Tibial artery (tissue), 4 donors: ENCODE measurements around the gene CACNA1A.

Experiments used
- DNase-seq, 2 donors: peaks; one replicate each; pipeline ENCODE4 v3.0.0-alpha.2; 2019
- H3K27ac ChIP-seq, 2 donors: fragments of 200-600 bp; sonication (generic) in 1 of 2; 1 replicate in 1 of 2; 2 replicates in 1 of 2; pipeline ENCODE4 v1.5.1; 2018 to 2019; ENCODE audit warnings: mild to moderate bottlenecking in 1 of 2
- H3K27me3 ChIP-seq, 2 donors: fragments of 200-600 bp; sonication (generic) in 1 of 2; one replicate each; pipeline versions ENCODE4 v1.5.1 to v1.6.0; 2016 to 2019
- H3K36me3 ChIP-seq, 3 donors: fragments of 200-600 bp; sonication (generic) in 2 of 3; one replicate each; pipeline ENCODE4 v1.5.1; 2016 to 2019; ENCODE audit warnings: mild to moderate bottlenecking in 2 of 3
- H3K4me1 ChIP-seq, 4 donors: fragments of 200-600 bp; sonication (generic) in 2 of 4; 1 replicate in 3 of 4; 2 replicates in 1 of 4; pipeline ENCODE4 v1.5.1; 2016 to 2019
- H3K4me3 ChIP-seq, 2 donors: fragments of 200-600 bp; sonication (generic) in 1 of 2; 1 replicate in 1 of 2; 2 replicates in 1 of 2; pipeline ENCODE4 v1.5.1; 2018 to 2019; ENCODE audit warnings: mild to moderate bottlenecking in 2 of 2
- H3K9me3 ChIP-seq, 3 donors: fragments of 200-600 bp; sonication (generic) in 1 of 3; one replicate each; pipeline ENCODE4 v1.5.1; 2016 to 2019
- CTCF ChIP-seq, 2 experiments: fragments of 200-600 bp in 1 of 2; fragments of 450-650 bp in 1 of 2; IDR thresholded peaks; one replicate each; pipeline ENCODE4 v1.5.1; 2017 to 2019; ENCODE audit warnings: antibody characterized with exemption in 2 of 2, mild to moderate bottlenecking in 1 of 2, moderate library complexity in 1 of 2
- intact Hi-C: fragments of 100-400 bp; cut with DNase I; formaldehyde crosslinking; loops from one replicate; pipeline ENCODE4 v1.15.0; 2023; ENCODE audit warnings: low total_unique reads

Gene CACNA1A

GRCh38 chr19:13356185-13356584 lies 150.1 kb downstream of the CACNA1A start:
- peaks cover 0 to 15% (median 5%) of the 10 kb centered on the region in 3 donors for H3K9me3 ChIP-seq
- H3K4me3 ChIP-seq: no peak overlapping the region
- H3K27me3 ChIP-seq: peaks cover 0 to 2% of the 10 kb centered on the region in 2 donors
- no peak for DNase-seq
- no peak overlapping the region for H3K27ac ChIP-seq
- no peak for TF ChIP-seq CTCF (IDR thresholded peaks at IDR 0.05)
- intact Hi-C loops: no loop called here
- H3K4me1 ChIP-seq: no peaks in the 10 kb centered on the region
- H3K36me3 ChIP-seq: no peaks in the 10 kb centered on the region

- Histone ChIP-seq H3K36me3 (no peaks in the 10 kb centered on the region), H3K4me3 (no peak overlapping the region), H3K27ac (no peak overlapping the region), H3K27me3 (peaks cover 0 to 2% of the 10 kb centered on the region in 2 donors), H3K4me1 (no peaks in the 10 kb centered on the region), H3K9me3 (peaks cover 0 to 14% (median 11%) of the 10 kb centered on the region in 3 donors)
- DNase-seq: no peak
- no peak for TF ChIP-seq CTCF (IDR thresholded peaks at IDR 0.05)
- intact Hi-C loops: no loop called here
Observed at GRCh38 chr19:13355356-13355755, 150.9 kb downstream of the CACNA1A start.

- intact Hi-C loops: no loop called here
- TF ChIP-seq CTCF (IDR thresholded peaks at IDR 0.05): no peak
- Histone ChIP-seq H3K27me3 (peaks cover 0 to 9% of the 10 kb centered on the region in 2 donors), H3K4me1 (no peaks in the 10 kb centered on the region), H3K27ac (no peak overlapping the region), H3K36me3 (no peaks in the 10 kb centered on the region), H3K4me3 (no peak overlapping the region), H3K9me3 (peaks cover 0 to 18% (median 13%) of the 10 kb centered on the region in 3 donors)
- DNase-seq: no peak
Observed at GRCh38 chr19:13353625-13354024, 152.7 kb downstream of the CACNA1A start.

GRCh38 chr19:13350759-13351158 lies 155.5 kb downstream of the CACNA1A start:
- no peak for TF ChIP-seq CTCF (IDR thresholded peaks at IDR 0.05)
- intact Hi-C loops: no loop called here
- H3K36me3 ChIP-seq: no peaks in the 10 kb centered on the region
- no peak for DNase-seq
- no peak overlapping the region for H3K27ac ChIP-seq
- peaks cover 0 to 18% (median 13%) of the 10 kb centered on the region in 3 donors for H3K9me3 ChIP-seq
- H3K4me3 ChIP-seq: no peak overlapping the region
- H3K4me1 ChIP-seq: no peaks in the 10 kb centered on the region
- H3K27me3 ChIP-seq: peaks cover 0 to 12% of the 10 kb centered on the region in 2 donors

GRCh38 chr19:13350072-13350471 lies 156.2 kb downstream of the CACNA1A start:
- Histone ChIP-seq H3K4me1 (no peaks in the 10 kb centered on the region), H3K4me3 (no peak overlapping the region), H3K27ac (no peak overlapping the region), H3K9me3 (peaks cover 0 to 18% (median 13%) of the 10 kb centered on the region in 3 donors), H3K27me3 (peaks cover 0 to 12% of the 10 kb centered on the region in 2 donors), H3K36me3 (no peaks in the 10 kb centered on the region)
- intact Hi-C loops: no loop called here
- no peak for DNase-seq
- no peak for TF ChIP-seq CTCF (IDR thresholded peaks at IDR 0.05)

GRCh38 chr19:13347367-13347766 lies 158.9 kb downstream of the CACNA1A start:
- Histone ChIP-seq H3K27ac (no peak overlapping the region), H3K4me3 (no peak overlapping the region), H3K4me1 (no peaks in the 10 kb centered on the region), H3K36me3 (no peaks in the 10 kb centered on the region), H3K27me3 (peaks cover 0 to 12% of the 10 kb centered on the region in 2 donors), H3K9me3 (peaks cover 0 to 18% (median 13%) of the 10 kb centered on the region in 3 donors)
- TF ChIP-seq CTCF (IDR thresholded peaks at IDR 0.05): no peak
- DNase-seq: no peak
- intact Hi-C loops: no loop called here
